Measurements from ENCODE around the gene CBARP. TPM values are rescaled to one million over a fixed set of nuclear protein-coding genes. Genes with fewer than 3 reads are reported as not detected.

Gene CBARP
- polyA plus RNA-seq, 1 of the 3 experiments (the other 2 are of a cell fraction): 5.1 TPM

GRCh38 chr19:1219786-1220476 is 17.9 kb downstream of the CBARP start:
- peaks cover 14 to 20% of the 10 kb centered on the region in 2 experiments; a peak in 3 of 4 replicates for H3K4me1 ChIP-seq (ENCODE audit: control insufficient read depth in 1 of 2, insufficient read depth in 2 of 2, low read depth in 1 of 2, low read length in 1 of 2)
- H2AFZ ChIP-seq (ENCODE audit: low read depth): no peak overlapping the region
- H3K9me3 ChIP-seq: no peaks in the 10 kb centered on the region
- H4K20me1 ChIP-seq (ENCODE audit: insufficient read depth): peaks cover 22% of the 10 kb centered on the region; the same call in 1 of the 2 replicates
- no peaks in the 10 kb centered on the region for H3K9me2 ChIP-seq
- no peak overlapping the region; a peak in 1 of 4 replicates for H3K27ac ChIP-seq (ENCODE audit: low read depth in 2 of 2, low read length in 1 of 2)
- 96% methylated on average over 4 of the region's 19 CpGs for WGBS (ENCODE audit: low lambda C conversion rate)
- POLR2A ChIA-PET: interaction anchor here (1.0 kb wide), 1 partner anchor 19 kb away, joined by 3 read pairs; no protein-coding TSS in a partner anchor
- H3K4me3 ChIP-seq (ENCODE audit: low read depth in 2 of 2, low read length in 1 of 2): no peak overlapping the region
- no peak for DNase-seq
- CTCF ChIA-PET: interaction anchor here (0.8 to 7.0 kb wide), 9 partner anchors 9 to 419 kb away, joined by 3 to 82 read pairs (median 32); partner anchors contain the start of genes ATP5F1D and CBARP
- no peak for TF ChIP-seq SIN3A (IDR thresholded peaks at IDR 0.05; ENCODE audit: borderline replicate concordance, low read depth, low read length)
- no peak for TF ChIP-seq REST (IDR thresholded peaks at IDR 0.05; ENCODE audit: low read depth, low read length)
- no peak for TF ChIP-seq RFX5 (IDR thresholded peaks at IDR 0.05; ENCODE audit: low read length)
- TF ChIP-seq NFIC (IDR thresholded peaks at IDR 0.05; ENCODE audit: borderline replicate concordance): no peak
- no peak for TF ChIP-seq EZH2phosphoT487 (IDR thresholded peaks at IDR 0.05; ENCODE audit: borderline replicate concordance, low read depth)
- no peak for TF ChIP-seq RAD21 (IDR thresholded peaks at IDR 0.05; ENCODE audit: low read length)
- no peak for TF ChIP-seq USF2 (IDR thresholded peaks at IDR 0.05; ENCODE audit: borderline replicate concordance, low read depth, low read length)
- no peak for TF ChIP-seq SMC3 (IDR thresholded peaks at IDR 0.05; ENCODE audit: low read depth, low read length)
- TF ChIP-seq MAX (IDR thresholded peaks at IDR 0.05; ENCODE audit: low read depth): no peak
- no peak for TF ChIP-seq TAF1 (IDR thresholded peaks at IDR 0.05; ENCODE audit: borderline replicate concordance, low read depth, low read length)
- H3F3A ChIP-seq (replicated peaks; ENCODE audit: insufficient read depth): peaks cover 23% of the 10 kb centered on the region
- H3K27me3 ChIP-seq (ENCODE audit: insufficient read depth): no peaks in the 10 kb centered on the region
- peaks cover 0 to 35% of the 10 kb centered on the region in 2 experiments for H3K36me3 ChIP-seq (replicated peaks in 1 of 2; ENCODE audit: control insufficient read depth in 1 of 2, insufficient read depth in 2 of 2, low read length in 1 of 2)
- H3K79me2 ChIP-seq (ENCODE audit: insufficient read depth): peaks cover 58% of the 10 kb centered on the region
- H3K9ac ChIP-seq: no peak overlapping the region
- no peak overlapping the region for H3K4me2 ChIP-seq

Data from SK-N-SH (cell line).